Measurements from ENCODE around the gene SPAG17. TPM values are rescaled to one million over a fixed set of nuclear protein-coding genes. Genes with fewer than 3 reads are reported as not detected.

SPAG17 gene
- total and polyA plus RNA-seq, 2 donors from 2014 or later, result 8.7 to 10.4 TPM

DNA sequence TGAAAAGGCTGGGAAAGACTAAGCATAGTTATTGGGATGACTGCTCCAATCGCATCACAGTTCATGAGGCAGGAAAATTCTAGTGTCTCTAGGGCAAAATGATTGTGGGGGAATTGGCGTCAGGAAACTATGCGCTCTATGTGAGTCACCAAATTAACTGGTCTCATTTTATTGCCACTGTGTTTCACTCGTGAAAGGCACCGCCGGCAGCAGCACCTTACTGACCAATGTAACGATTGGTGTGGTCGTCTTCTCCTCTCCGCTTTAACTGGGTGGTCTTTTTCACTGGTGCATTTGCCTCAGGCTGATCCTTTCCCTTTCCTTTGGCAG is 83.5 kb downstream of the SPAG17 start:
- intact Hi-C loops (cut with DNase I), result no loop called here
- no peak for FAIRE-seq

DNA sequence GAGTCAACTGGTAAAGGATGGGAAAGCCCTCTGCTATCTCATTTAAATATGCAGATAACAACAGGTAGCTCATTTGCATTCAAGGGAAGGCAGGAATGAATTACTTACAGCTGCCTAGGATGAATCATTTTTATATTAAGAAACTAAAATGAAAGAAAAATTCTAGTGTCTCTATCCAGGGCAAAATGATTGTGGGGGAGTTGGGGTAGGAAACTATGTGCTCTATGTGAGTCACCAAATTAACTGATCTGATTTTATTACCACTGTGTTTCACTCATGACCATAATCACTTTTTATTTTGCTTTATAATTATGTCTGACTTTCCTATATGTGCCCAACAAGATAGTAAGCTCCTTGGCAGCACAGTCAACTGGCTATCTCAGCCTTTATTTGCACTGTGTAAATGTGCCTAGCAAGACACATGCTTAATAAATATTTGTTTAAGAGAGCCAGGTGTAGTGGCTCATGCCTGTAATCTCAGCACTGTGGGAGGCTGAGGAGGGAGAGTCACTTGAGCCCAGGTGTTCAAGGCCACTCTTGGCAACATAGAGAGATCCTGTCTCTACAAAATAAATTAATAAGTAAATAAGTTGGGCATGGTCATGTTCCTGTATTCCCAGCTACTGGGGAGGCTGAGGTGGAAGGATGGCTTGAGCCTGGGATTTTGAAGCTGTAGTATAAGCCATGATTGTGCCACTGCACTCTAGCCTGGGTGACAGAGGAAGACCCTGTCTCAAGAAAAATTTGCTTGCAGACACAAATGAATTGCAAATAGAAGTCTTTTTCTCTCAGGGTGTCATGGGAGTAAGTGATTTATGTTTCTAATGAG is 84.1 kb downstream of the SPAG17 start:
- FAIRE-seq, result no peak
- no peak overlapping the region for H3K4me3 ChIP-seq (ENCODE audit: low read length in 3 of 3)

More for the DNA sequence above, 83.5 kb downstream of the SPAG17 start:
- Histone ChIP-seq H3K9me3 (ENCODE audit: control insufficient read depth in 2 of 3, insufficient read depth in 1 of 3, low read length in 3 of 3) (no peaks in the 10 kb centered on the region), H3K27me3 (ENCODE audit: control insufficient read depth, insufficient read depth, low read length) (no peaks in the 10 kb centered on the region), H3K4me1 (ENCODE audit: control insufficient read depth in 2 of 3, insufficient read depth in 2 of 3, low read depth in 1 of 3, low read length in 3 of 3) (no peaks in the 10 kb centered on the region), H3K9ac (ENCODE audit: low read length in 3 of 3) (no peak overlapping the region), H3K36me3 (ENCODE audit: control insufficient read depth in 2 of 3, insufficient read depth in 3 of 3, low read length in 3 of 3) (no peaks in the 10 kb centered on the region), H3K4me3 (ENCODE audit: low read length in 3 of 3) (no peak overlapping the region), H3K27ac (ENCODE audit: low read depth in 2 of 2, low read length in 2 of 2) (no peak overlapping the region)
- TF ChIP-seq, protein P1, sequence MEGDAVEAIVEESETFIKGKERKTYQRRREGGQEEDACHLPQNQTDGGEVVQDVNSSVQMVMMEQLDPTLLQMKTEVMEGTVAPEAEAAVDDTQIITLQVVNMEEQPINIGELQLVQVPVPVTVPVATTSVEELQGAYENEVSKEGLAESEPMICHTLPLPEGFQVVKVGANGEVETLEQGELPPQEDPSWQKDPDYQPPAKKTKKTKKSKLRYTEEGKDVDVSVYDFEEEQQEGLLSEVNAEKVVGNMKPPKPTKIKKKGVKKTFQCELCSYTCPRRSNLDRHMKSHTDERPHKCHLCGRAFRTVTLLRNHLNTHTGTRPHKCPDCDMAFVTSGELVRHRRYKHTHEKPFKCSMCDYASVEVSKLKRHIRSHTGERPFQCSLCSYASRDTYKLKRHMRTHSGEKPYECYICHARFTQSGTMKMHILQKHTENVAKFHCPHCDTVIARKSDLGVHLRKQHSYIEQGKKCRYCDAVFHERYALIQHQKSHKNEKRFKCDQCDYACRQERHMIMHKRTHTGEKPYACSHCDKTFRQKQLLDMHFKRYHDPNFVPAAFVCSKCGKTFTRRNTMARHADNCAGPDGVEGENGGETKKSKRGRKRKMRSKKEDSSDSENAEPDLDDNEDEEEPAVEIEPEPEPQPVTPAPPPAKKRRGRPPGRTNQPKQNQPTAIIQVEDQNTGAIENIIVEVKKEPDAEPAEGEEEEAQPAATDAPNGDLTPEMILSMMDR (IDR thresholded peaks at IDR 0.05; ENCODE audit: borderline replicate concordance, extremely low read depth, insufficient read depth), result no peak
- no peak for DNase-seq

DNA sequence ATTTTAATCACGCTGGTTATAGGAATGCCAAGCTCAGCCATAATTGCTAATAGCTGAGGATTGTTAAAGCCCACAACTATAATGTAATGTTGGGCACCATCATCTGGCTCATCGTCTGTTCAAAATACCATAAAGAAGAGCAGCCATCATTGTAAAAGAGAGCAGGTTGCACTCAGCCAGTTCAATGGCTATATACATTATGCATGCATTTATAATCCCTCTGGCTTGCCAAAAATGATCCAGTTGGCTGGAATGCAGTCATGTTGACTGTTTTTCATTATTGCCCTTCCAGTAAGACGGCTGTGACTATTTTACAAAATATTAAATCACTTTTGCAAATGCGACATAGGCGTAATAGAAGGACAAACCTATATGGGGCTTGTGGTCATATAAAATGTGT is 85.3 kb downstream of the SPAG17 start:
- Histone ChIP-seq H3K9ac (ENCODE audit: low read length in 3 of 3) (no peak overlapping the region), H3K9me3 (ENCODE audit: control insufficient read depth in 2 of 3, insufficient read depth in 1 of 3, low read length in 3 of 3) (no peaks in the 10 kb centered on the region), H3K27me3 (ENCODE audit: control insufficient read depth, insufficient read depth, low read length) (no peaks in the 10 kb centered on the region), H3K27ac (ENCODE audit: low read depth in 2 of 2, low read length in 2 of 2) (no peak overlapping the region), H3K4me3 (ENCODE audit: low read length in 3 of 3) (no peak overlapping the region), H3K4me1 (ENCODE audit: control insufficient read depth in 2 of 3, insufficient read depth in 2 of 3, low read depth in 1 of 3, low read length in 3 of 3) (no peaks in the 10 kb centered on the region), H3K36me3 (ENCODE audit: control insufficient read depth in 2 of 3, insufficient read depth in 3 of 3, low read length in 3 of 3) (no peaks in the 10 kb centered on the region)
- intact Hi-C loops (cut with DNase I), result no loop called here
- no peak for FAIRE-seq
- DNase-seq, result no peak
- TF ChIP-seq, protein P1 (IDR thresholded peaks at IDR 0.05; ENCODE audit: borderline replicate concordance, extremely low read depth, insufficient read depth), result no peak

More for the DNA sequence above, 84.1 kb downstream of the SPAG17 start:
- Histone ChIP-seq H3K9me3 (ENCODE audit: control insufficient read depth in 2 of 3, insufficient read depth in 1 of 3, low read length in 3 of 3) (no peaks in the 10 kb centered on the region), H3K27ac (ENCODE audit: low read depth in 2 of 2, low read length in 2 of 2) (no peak overlapping the region), H3K36me3 (ENCODE audit: control insufficient read depth in 2 of 3, insufficient read depth in 3 of 3, low read length in 3 of 3) (no peaks in the 10 kb centered on the region), H3K9ac (ENCODE audit: low read length in 3 of 3) (no peak overlapping the region), H3K27me3 (ENCODE audit: control insufficient read depth, insufficient read depth, low read length) (no peaks in the 10 kb centered on the region), H3K4me1 (ENCODE audit: control insufficient read depth in 2 of 3, insufficient read depth in 2 of 3, low read depth in 1 of 3, low read length in 3 of 3) (no peaks in the 10 kb centered on the region)
- no peak for DNase-seq
- TF ChIP-seq, protein P1 (IDR thresholded peaks at IDR 0.05; ENCODE audit: borderline replicate concordance, extremely low read depth, insufficient read depth), result no peak
- intact Hi-C loops (cut with DNase I), result no loop called here

All from kidney (tissue), 14 donors.